CD4-positive, alpha-beta T cell treated with Interleukin-6 at 100 ng/mL for 8 hours (primary cell): ENCODE results near the gene LRRIQ1.
"Not testable (repeated sequence)": the region's sequence is repeated elsewhere in the genome, so short reads cannot be mapped to it uniquely, and the experiment has no call there.

ENCODE experiments used
- DNase-seq: peaks from one replicate; pipeline ENCODE4 v3.0.0-alpha.2; 2020; ENCODE audit warnings: mixed read lengths, low spot score

Gene LRRIQ1

DNA sequence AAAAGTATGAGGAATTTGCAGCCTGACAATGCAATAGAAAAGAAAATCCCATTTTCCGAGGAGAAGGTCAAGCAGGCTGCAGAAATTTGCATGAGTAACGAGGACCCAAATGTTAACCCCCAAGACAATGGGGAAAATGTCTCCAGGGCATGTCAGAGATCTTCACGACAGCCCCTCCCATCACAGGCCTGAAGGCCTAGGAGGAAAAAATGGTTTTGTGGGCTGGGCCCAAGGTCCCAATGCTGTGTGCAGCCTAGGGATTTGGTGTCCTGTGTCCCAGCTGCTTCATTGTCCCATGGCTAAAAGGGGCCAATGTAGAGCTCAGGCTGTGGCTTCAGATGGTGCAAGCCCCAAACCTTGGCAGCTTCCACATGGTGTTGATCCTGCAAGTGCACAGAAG lies 167.7 kb downstream of the LRRIQ1 start:
- not testable (repeated sequence) for DNase-seq

DNA sequence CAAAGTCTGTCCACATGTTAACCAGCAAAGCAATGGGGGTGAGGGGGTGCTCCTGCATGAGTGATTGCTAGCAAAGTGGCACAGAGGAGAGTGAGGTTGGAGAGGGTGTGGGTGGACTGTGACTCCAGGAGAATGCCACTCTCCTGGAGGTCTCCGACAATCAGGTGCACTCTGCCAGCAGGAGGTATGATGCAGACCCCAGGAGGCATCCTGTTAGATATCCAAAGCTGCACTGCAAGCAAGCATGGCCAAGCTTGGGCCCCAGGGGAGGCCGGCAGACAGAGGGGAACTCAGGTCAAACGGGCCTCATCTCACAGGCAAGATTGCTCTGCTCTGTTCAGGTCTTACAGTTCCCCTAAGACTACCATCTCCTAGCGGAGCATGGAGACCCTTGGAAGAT lies 170.4 kb downstream of the LRRIQ1 start:
- no peak for DNase-seq

DNA sequence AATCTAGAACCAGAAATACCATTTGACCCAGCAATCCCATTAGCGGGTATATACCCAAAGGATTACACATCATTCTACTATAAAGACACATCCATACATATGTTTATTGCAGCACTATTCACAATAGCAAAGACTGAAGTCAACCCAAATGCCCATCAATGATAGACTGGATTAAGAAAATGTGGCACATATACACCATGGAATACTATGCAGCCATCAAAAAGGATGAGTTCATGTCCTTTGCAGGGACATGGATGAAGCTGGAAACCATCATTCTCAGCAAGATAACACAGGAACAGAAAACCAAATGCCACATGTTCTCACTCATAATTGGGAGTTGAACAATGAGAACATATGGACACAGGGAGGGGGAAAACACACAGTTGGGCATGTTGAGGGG lies 188.2 kb downstream of the LRRIQ1 start:
- DNase-seq, result not testable (repeated sequence)

DNA sequence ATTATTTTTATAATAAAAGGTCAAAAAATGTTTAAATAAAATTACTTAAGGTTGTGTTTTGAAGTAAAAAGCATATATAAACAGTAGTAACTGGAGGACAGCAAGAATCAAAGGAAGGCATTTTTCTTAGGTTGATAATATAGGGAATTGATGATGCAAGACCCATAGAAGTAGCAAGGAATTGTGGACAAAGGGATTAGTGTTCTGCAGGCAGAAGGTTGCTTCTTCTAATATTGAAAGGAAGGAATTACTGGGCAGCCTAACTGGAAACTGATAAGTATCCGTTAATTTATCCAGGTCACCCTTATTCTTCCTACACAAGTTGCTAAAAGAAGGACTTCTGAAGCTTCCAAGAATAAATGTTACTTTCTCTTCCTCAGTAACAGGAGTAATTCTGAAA lies 189.3 kb downstream of the LRRIQ1 start:
- DNase-seq, result no peak

DNA sequence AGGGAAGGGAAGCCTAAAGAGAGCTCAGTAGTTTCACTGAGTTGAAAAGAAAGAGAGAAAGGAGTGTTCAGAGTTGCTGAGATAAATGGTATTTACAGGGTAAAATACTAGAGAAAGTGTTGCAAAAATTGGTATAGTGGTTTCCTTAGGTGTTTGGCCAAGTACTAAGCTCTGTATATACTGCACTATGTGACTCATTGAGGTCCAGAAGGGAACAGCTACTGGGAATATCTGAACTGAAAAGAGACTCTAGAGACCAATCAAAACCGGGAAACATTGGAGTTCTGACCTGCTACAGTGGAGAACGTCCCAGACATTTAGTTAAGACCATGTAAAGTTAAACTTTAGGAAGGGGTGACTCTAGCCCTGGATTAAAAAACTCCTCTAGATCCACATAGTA lies 201.2 kb downstream of the LRRIQ1 start:
- no peak for DNase-seq

DNA sequence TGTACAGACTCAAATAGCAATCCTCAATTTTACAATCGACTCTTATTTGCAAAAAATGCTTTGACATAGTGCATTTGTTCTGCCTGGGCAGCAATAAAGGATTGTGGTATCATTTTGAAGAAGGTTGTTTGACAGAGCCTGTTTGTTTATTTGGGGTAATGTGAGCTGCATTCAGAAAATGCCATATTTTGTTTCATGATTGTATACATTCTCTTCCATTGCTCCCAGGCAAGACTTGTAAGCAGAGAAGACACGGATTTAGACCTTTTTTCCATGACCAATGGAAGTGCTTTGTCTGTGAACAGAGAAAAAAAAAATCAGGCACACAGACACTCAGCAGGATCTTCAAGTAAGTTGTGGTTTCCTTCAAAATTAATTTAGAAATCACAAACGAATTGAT lies 208.4 kb downstream of the LRRIQ1 start:
- DNase-seq, result no peak

DNA sequence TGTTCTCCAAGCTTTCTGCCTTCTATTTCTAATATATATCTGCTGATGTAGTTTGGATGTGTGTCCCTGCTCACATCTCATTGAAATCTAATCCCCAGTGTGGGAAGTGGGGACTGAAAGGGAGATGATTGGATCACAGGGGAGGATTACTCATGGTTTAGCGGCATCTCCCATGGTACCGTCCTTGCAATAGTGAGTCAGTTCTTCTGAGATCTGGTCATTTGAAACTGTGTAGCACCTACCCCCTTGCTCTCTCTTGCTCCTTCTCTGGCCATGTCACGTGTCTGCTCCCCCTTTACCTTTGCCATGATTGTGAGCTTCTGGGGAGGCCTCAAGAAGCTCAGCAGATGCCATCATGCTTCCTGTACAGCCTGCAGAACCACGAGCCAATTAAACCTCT lies 217.7 kb downstream of the LRRIQ1 start:
- DNase-seq, result no peak

DNA sequence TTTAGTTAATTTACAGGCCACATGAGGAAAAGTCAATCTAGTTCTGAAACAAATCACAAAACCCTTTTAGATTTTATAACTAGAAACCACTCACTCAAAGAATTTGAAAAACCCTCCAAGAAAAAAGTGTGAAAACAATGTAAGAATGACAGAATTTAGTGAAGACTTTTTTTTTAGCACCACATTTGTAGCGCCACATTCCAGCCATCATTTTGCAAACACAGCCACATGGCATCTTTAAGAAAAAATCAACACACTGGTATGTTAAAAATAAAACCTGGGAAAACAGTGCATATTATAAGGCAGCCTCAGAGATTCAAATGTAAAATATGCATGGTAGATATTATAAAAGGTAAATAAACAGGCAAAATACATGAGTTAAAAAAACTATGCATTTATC lies 221.5 kb downstream of the LRRIQ1 start:
- no peak for DNase-seq

DNA sequence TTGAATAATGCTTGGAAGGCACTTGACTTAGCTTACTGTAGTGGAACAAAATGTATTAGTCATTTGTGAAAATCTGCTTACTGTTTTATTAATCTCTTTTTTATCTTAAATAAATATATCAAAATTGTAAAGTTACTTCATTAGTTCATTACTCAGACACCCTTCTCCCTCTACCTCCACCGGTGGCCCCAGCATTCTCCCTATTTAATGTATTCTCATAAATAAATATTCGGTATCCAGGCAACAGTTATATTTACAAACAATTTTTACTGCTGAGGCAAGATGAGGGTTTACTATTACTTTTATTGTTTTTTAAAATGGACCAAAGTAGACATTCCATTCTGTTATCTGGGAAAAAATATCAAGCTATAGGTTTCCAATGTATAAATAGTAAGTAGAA lies 224.3 kb downstream of the LRRIQ1 start:
- DNase-seq, result no peak

DNA sequence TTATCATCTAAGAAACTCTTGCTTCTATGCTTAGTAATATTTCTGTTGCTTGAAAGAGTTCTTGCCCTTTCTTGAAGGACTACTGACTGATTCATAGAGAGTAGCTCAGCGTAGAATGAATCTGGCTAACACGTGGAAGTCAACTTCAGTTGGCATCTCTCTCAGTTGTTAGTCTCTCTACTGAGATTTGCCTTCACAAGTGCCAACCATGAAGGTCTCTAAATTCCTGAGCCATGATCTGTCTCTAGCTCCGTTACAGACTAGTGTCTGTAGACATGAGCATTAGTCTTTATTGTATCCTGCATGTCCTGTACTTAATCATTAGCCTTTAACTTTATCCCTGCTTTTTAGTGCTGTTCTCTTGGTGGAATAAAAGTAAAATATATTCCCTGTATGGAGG lies 224.7 kb downstream of the LRRIQ1 start:
- no peak for DNase-seq

DNA sequence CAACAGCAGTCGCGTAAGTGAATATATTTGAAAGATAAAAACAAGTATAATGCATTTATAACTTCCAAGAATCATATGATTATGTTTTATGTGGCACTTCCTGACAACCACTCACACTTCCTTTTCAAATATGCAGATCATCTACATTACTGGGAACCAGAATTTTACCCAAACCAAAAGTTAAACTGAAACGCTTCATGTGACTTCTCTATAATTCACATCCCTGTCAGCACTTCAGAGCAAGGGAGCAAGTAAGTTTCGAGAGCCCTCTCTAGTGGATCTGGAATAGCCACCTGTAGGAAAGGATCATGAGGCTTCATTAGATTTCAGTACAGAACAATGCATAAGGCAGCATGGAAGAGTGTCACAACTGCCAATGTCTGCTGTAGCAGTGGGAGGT lies 230.2 kb downstream of the LRRIQ1 start:
- no peak for DNase-seq

DNA sequence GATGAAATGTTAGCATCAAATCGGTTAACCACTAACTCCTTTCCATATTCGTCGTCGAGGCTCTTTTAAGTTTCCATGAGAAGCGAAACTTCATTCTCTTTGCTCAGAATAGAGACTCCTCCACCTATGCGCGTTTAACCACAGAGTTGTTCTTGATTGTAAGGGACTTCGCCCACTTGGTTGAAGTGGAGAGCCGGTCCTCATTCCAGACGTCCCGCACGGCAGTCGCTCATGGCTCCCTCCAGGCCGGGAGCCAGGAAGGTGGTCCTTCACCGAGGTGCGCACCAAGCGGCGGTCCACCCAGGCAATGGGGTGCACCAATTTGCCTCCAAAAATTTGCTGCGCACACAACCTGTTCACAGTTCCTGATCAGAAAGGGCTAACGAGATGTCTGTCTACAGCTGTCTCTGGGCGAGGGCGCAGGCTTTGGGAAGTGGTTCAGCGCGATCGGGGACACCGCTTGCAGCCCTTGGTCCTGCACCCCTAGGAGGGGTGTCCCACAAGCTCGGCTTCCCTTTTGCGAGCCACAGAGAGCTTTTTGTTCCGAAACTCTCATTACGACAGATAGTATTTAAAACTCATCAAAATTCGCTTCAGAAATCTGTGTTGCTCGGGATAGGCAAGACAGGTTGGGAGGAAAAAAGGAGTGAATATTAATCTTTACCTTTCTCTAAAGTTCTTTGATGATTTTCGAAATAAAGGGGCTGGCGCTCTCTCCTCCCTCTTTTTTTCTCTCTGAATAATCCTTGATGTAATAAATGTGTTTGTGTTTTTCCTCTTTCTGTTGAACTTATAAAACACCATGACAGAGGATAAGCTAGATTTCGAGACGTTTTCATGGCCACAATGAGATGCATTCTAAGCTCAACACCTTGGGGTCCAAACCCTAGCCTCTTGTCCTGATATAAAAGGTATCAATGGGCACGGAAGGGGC lies 237.5 kb downstream of the LRRIQ1 start:
- DNase-seq, result no peak

DNA sequence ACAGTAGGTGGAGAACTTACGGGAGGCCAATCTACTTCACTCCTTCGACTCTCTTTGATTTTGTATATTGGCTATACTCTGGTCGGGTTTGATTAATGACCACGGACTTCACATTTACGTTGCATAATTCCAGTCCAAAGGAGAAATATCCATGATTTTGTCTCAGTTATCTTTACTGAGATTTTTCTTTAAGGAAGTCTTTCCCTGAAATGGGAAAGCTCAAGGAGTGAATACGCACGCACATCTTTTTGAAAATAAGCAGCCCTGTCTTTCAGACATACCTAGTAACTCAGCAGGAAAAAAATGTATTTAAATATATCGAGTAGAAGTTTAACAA lies 238.1 kb downstream of the LRRIQ1 start:
- DNase-seq, result no peak

DNA sequence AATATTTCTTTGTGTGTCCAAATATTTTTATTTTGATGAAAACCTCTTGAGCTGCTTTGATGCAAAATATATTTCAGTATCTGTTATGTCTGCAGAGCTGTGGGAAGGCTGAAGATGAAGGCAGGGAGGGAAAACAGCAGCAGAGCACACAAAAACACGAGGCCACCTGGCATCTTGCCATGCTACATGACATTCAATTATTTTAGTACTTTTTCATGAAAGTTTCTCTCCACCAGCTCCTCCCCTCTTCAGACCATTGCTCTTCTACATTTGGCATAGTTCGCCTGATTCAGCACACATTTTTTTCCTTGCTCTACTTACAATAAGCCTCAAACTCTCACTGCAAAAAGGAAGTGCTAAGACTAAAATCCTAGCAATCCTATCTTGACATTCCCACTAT lies 239.2 kb downstream of the LRRIQ1 start:
- DNase-seq, result no peak

DNA sequence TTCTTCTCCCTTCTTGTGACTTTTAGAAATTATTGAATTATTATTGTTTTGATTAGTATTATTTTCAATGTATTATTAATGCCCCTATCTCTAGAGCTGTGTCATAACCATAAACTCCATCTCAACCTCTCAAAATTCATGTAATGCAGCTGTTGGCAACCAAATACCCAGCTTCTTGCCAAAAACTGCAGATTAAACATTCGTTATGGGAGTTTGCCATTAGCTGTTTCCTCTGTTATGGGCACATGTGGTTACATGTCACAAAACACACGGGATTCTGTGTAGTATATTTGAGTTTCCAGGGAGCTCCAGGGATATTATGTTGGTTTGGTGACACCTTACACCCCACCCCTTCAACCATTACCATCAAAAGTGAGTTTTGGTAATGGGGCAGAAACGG lies 241.0 kb downstream of the LRRIQ1 start:
- DNase-seq, result no peak

DNA sequence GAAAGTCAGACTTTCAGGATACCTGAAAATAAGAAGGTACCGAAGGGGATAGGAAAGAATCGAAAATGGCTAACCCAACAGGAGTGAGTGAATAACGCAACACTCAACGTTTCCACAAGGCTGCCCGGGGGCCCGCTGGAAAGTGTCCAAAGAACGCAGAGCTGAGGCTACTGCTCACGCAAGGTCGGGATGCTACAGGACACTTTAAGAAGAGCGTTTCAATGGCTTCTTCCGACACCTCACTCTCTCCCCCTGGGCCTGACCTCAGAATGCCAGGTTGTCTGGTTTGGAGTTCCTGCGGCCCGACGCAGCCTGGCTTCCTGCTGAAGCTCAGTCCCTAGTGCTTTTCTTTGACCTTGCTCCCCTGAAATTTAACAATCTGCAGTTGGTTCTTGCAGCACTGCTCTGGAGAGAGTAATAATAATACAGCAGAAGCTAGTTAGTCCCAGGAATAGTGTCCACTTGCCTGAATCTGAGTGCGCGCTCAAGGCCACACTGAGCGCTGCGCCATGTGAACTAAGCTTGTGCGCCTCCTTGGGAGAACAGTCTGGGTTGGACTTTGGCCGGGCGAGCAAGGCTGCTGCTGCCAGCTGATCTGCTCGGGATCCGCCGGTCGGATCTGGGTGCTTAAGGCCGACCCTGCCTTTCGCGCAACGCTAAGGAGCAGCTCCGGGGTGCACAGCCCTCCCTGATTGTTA lies 241.9 kb downstream of the LRRIQ1 start:
- DNase-seq, result no peak

DNA sequence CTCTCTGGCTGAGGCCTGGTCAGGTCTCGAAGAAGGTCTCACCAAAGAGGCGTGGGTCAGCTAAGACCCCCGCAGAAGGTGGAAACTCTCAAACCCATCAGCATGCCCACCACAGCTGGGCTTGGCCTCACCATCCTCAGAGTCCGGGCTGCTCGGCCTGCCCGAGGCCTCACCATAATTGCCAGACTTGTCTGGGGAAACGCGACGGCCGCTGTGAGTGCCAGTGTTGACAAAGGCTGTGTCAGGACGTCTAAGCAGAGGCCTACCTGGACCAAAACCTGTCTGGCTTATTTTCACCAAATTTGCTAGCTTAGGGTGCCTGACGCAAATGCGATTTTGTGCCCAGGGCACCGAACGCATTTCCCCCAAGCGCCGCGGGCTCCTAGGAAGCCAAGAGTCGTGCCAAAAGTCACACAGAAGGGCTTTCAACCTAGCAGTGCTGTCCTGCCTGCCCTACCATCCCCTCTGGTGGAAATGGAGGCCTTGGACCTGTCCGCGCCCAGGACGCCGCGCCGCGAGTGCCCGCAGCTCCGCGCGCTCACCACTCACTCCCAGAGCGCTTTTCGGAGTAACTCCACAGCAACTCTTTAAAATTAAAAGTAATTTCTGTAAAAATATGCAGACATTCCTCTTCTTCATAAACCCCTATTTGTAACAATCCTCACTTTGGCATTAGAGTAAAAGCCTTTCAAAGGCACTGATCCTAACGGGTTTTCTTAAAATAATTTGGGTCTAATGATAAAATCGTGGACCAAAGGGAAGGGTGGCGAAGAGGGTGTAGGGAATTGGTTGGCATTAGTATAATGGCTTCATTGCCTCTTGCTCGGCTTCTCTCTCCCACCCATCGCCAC lies 242.7 kb downstream of the LRRIQ1 start:
- DNase-seq, result no peak

DNA sequence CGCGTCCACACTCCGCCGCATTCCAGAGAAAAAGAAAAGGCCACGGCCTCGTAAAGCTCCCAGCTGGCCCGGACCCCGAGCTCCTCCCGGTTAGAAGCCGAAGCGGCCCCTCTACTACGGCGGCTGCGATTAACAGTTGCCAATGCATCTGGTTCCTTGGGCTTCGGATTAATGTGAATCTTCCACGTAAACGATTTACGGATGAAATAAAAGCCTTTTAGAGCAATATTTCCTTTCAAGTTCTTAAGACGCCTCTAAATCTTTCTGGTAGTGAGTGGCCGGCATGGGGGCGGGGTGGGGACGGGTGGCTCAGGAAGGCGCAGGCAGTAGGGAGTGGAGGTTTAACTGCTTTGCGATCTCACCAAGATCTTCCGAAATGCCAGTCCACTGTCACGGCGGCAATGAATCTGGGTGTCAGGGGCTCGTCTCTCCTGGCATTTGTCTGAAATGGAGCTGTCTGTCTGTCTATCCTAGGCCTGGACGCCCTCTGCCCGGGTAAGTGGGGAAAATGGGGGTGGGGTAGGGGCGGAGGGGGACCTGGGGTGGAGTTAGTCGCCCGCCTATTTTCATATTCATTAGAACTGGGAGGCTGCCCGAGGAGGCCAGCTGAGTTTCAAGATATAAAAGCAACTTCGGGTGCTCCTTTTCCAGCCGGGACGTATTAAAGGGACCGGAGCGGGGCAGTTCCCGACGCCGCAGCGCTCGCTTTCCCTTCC lies 243.5 kb downstream of the LRRIQ1 start:
- no peak for DNase-seq

DNA sequence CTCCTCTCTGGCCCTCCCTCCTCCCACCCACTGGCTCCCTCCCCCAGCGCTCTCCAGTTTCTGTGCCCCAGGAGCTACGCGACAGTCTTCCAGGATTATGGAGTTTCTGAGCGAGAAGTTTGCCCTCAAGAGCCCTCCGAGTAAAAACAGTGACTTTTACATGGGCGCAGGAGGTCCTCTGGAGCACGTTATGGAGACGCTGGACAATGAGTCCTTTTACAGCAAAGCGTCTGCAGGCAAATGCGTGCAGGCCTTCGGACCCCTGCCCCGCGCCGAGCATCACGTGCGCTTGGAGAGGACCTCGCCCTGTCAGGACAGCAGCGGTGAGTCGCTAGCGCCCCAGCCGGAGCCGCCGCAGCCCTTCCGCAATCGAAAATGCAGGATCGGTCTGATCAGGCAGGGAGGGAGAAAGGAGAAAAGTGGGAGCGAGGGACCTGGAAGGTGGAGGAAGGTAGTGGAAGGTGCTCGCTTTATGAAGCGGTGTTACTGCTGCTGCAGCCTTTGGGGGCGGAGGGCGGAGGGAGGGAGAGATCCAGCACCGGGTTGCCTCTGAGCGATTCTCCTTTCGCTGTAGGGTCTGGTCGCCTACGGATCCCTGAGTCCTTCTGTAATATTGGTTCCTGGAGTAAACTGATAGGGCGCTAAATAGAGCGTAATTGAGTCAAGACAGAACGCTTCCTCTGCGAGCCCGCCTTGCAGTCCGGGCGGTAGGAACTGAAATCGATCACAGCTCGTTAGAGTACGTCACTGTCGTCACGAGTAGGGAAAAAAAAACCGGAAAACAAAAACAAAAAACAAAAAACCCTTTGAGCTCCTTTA lies 244.2 kb downstream of the LRRIQ1 start, which contains the start of gene ALX1:
Gene ALX1 (plus strand): TSS at position 56 of the 819 bp plus-strand sequence. CDS start 42 bp downstream, at position 98.
- DNase-seq, result no peak

DNA sequence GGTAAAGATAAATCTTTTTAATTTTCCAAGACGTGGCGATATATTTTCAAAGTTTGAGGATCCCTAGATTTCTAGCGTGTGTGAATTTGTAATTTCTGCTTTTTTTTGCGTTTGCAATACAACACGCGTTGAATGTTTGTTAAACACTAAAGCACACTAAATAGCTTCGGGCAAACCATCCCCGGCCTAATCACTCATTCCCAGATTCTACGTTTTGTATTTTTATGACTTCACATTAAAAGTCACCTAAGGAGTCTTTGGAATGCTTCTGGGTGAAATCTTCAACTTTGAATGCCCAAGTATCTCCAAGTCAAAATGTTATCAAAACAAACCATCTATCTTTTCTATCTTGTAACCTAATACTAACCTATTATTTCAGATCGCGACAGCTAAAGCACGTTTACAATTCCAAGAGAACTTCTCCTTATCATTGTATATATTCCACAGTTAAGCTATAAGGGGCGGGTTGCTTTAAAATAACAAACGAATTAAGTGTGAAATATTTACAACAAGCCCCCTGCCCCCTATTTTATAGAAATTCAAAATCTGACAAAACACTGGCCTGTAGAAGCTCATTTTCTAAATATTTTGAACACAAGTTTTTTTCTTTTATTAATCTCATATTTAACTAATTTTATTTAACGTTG lies 245.0 kb downstream of the LRRIQ1 start:
- DNase-seq, result no peak
